COLO668 (cell line): Measurements from ENCODE around the gene AIM2.
"Not testable (repeated sequence)": the region's sequence is repeated elsewhere in the genome, so short reads cannot be mapped to it uniquely, and the experiment has no call there.

Experiments
- DNase-seq: peaks from one replicate; lab custom pipeline; 2025; ENCODE audit not compliant: unreplicated experiment; lab: John Stamatoyannopoulos, UW

AIM2 gene

GRCh38 chr1:159081626-159082025 is 5.1 kb upstream of the AIM2 start:
- no peak for DNase-seq

GRCh38 chr1:159079525-159079924 is 3.0 kb upstream of the AIM2 start:
- no peak for DNase-seq

- no peak for DNase-seq
Measured at GRCh38 chr1:159077120-159077961, 775 bp upstream of the AIM2 start.

- no peak for DNase-seq
Measured at GRCh38 chr1:159071970-159072582, 4.5 kb downstream of the AIM2 start.

- no peak for DNase-seq
Measured at GRCh38 chr1:159068886-159069285, 7.7 kb downstream of the AIM2 start.

GRCh38 chr1:159067699-159068621 is 8.6 kb downstream of the AIM2 start:
- DNase-seq = no peak

GRCh38 chr1:159066108-159066507 is 10.5 kb downstream of the AIM2 start:
- DNase-seq = no peak

GRCh38 chr1:159065106-159065505 is 11.5 kb downstream of the AIM2 start:
- no peak for DNase-seq

- no peak for DNase-seq
Measured at GRCh38 chr1:159058751-159059150, 17.8 kb downstream of the AIM2 start.

GRCh38 chr1:159056069-159056698 is 20.4 kb downstream of the AIM2 start:
- no peak for DNase-seq

- no peak for DNase-seq
Measured at GRCh38 chr1:159055181-159055641, 21.4 kb downstream of the AIM2 start.

- DNase-seq = no peak
Measured at GRCh38 chr1:159054427-159054826, 22.1 kb downstream of the AIM2 start.

- no peak for DNase-seq
Measured at GRCh38 chr1:159051436-159051835, 25.1 kb downstream of the AIM2 start.

GRCh38 chr1:159046486-159046885 is 30.1 kb downstream of the AIM2 start:
- not testable (repeated sequence) for DNase-seq

- no peak for DNase-seq
Measured at GRCh38 chr1:159040893-159041724, 35.5 kb downstream of the AIM2 start.

GRCh38 chr1:159040206-159040605 is 36.4 kb downstream of the AIM2 start:
- no peak for DNase-seq

- no peak for DNase-seq
Measured at GRCh38 chr1:159030877-159031447, 45.6 kb downstream of the AIM2 start.

- no peak for DNase-seq
Measured at GRCh38 chr1:159030311-159030710, 46.3 kb downstream of the AIM2 start.

- not testable (repeated sequence) for DNase-seq
Measured at GRCh38 chr1:159026841-159027240, 49.7 kb downstream of the AIM2 start.

GRCh38 chr1:159025043-159025442 is 51.5 kb downstream of the AIM2 start:
- no peak for DNase-seq
